Neural progenitor cell (in vitro differentiated cells): ENCODE results near the gene LSM3. TPM values are rescaled to one million over a fixed set of nuclear protein-coding genes. Genes with fewer than 3 reads are reported as not detected.

Experiments
- DNase-seq: peaks from one replicate; pipeline ENCODE4 v3.0.0-alpha.2; 2016; ENCODE audit warnings: low spot score
- H2AFZ ChIP-seq: fragments of 200-600 bp; sonication (generic); replicated peaks from 2 replicates; pipeline ENCODE4 v1.6.1; 2016; ENCODE audit warnings: antibody characterized with exemption
- H3F3A ChIP-seq: fragments of 200-600 bp; sonication (generic); 2 replicates; pipeline ENCODE4 v1.6.1; 2016; ENCODE audit warnings: antibody characterized with exemption, low read depth
- H3K27ac ChIP-seq: fragments of 200-600 bp; sonication (generic); 2 replicates; pipeline ENCODE4 v1.5.1; 2016; ENCODE audit warnings: mild to moderate bottlenecking
- H3K27me3 ChIP-seq: fragments of 200-600 bp; sonication (generic); 2 replicates; pipeline ENCODE4 v1.6.1; 2016; ENCODE audit warnings: mild to moderate bottlenecking, moderate library complexity
- H3K36me3 ChIP-seq: fragments of 200-600 bp; sonication (generic); 2 replicates; pipeline ENCODE4 v1.5.1; 2016
- H3K4me1 ChIP-seq: fragments of 200-600 bp; sonication (generic); 2 replicates; pipeline ENCODE4 v1.6.1; 2016; ENCODE audit warnings: mixed run types
- H3K4me2 ChIP-seq: fragments of 200-600 bp; sonication (generic); 2 replicates; pipeline ENCODE4 v1.6.1; 2016
- H3K4me3 ChIP-seq: fragments of 200-600 bp; sonication (generic); 2 replicates; pipeline ENCODE4 v1.5.1; 2016
- H3K79me2 ChIP-seq: fragments of 200-600 bp; sonication (generic); 2 replicates; pipeline ENCODE4 v1.6.1; 2016; ENCODE audit warnings: low read depth
- H3K9ac ChIP-seq: fragments of 200-600 bp; sonication (generic); 2 replicates; pipeline ENCODE4 v1.6.1; 2016
- H3K9me3 ChIP-seq: fragments of 200-600 bp; sonication (generic); 2 replicates; pipeline ENCODE4 v1.5.1; 2016; ENCODE audit warnings: low read depth
- H4K20me1 ChIP-seq: fragments of 200-600 bp; sonication (generic); 2 replicates; pipeline ENCODE4 v1.6.1; 2016; ENCODE audit warnings: low read depth
- H3K27ac Mint-ChIP-seq: 3 replicates; pipeline ENCODE4 v1.8.0; 2021; ENCODE audit warnings: mixed read lengths
- H3K27me3 Mint-ChIP-seq: 2 replicates; pipeline ENCODE4 v1.8.0; 2022; ENCODE audit warnings: low read depth, mild to moderate bottlenecking, inconsistent platforms, moderate library complexity, mixed read lengths; ENCODE audit not compliant: insufficient read depth
- H3K36me3 Mint-ChIP-seq: 3 replicates; pipeline ENCODE4 v1.8.0; 2021; ENCODE audit warnings: mixed read lengths
- H3K4me1 Mint-ChIP-seq: 3 replicates; pipeline ENCODE4 v1.8.0; 2021; ENCODE audit warnings: mixed read lengths
- H3K4me3 Mint-ChIP-seq: 3 replicates; pipeline ENCODE4 v1.8.0; 2021; ENCODE audit warnings: mild to moderate bottlenecking, moderate library complexity, mixed read lengths
- H3K9me3 Mint-ChIP-seq: 3 replicates; pipeline ENCODE4 v1.8.0; 2020; ENCODE audit warnings: mixed read lengths
- CTCF ChIP-seq: fragments of 200-600 bp; sonication (generic); IDR thresholded peaks from 2 replicates; pipeline ENCODE4 v1.5.1; 2017; ENCODE audit warnings: antibody characterized with exemption, mild to moderate bottlenecking
- EZH2 ChIP-seq: fragments of 200-600 bp; sonication (generic); IDR thresholded peaks from 2 replicates; pipeline ENCODE4 v1.6.1; 2017; ENCODE audit warnings: antibody characterized with exemption, mild to moderate bottlenecking, moderate library complexity
- EZH2phosphoT487 ChIP-seq: fragments of 200-600 bp; sonication (generic); IDR thresholded peaks from 2 replicates; pipeline ENCODE4 v1.6.1; 2017; ENCODE audit warnings: antibody characterized with exemption
- total RNA-seq: library from RNA; depleted of rRNA; stranded (reverse); fragments of >200 nt; gene quantifications from 2 replicates; pipeline ENCODE4 v1.2.3, GENCODE V29; 2015; ENCODE audit warnings: low replicate concordance

Gene LSM3
- total RNA-seq, 1 donor from 2014 or later = 36.2 TPM

- Histone ChIP-seq H3K4me1 (peaks cover 9% of the 10 kb centered on the region), H3K4me2 (no peak overlapping the region), H2AFZ (no peak overlapping the region), H3K9me3 (no peaks in the 10 kb centered on the region), H4K20me1 (peaks cover 39% of the 10 kb centered on the region), H3F3A (no peaks in the 10 kb centered on the region), H3K27ac (no peak overlapping the region), H3K9ac (no peak overlapping the region), H3K79me2 (peaks cover 62% of the 10 kb centered on the region), H3K27me3 (no peaks in the 10 kb centered on the region), H3K4me3 (no peak overlapping the region), H3K36me3 (peaks cover 10% of the 10 kb centered on the region)
- peaks cover 37% of the 10 kb centered on the region for H3K4me1 Mint-ChIP-seq
- no peak overlapping the region for H3K4me3 Mint-ChIP-seq
- H3K36me3 Mint-ChIP-seq = peaks cover 13% of the 10 kb centered on the region
- no peaks in the 10 kb centered on the region for H3K9me3 Mint-ChIP-seq
- peaks cover 2% of the 10 kb centered on the region for H3K27me3 Mint-ChIP-seq
- H3K27ac Mint-ChIP-seq = no peak overlapping the region
- no peak for TF ChIP-seq EZH2
- TF ChIP-seq CTCF = no peak
- no peak for TF ChIP-seq EZH2phosphoT487
- DNase-seq = no peak
These were observed 4.1 kb upstream of the LSM3 start for GRCh38 chr3:14174483-14174882.

- Histone ChIP-seq H3K4me1 (peaks cover 14% of the 10 kb centered on the region), H3F3A (no peaks in the 10 kb centered on the region), H3K79me2 (peaks cover 73% of the 10 kb centered on the region), H3K9ac (no peak overlapping the region), H3K9me3 (no peaks in the 10 kb centered on the region), H3K4me3 (no peak overlapping the region), H3K27me3 (no peaks in the 10 kb centered on the region), H2AFZ (no peak overlapping the region), H3K36me3 (no peaks in the 10 kb centered on the region), H3K27ac (no peak overlapping the region), H3K4me2 (no peak overlapping the region), H4K20me1 (peaks cover 39% of the 10 kb centered on the region)
- Mint-ChIP-seq H3K27me3 (peaks cover 2% of the 10 kb centered on the region), H3K27ac (no peak overlapping the region), H3K9me3 (no peaks in the 10 kb centered on the region), H3K4me3 (peak overlapping the region; percentile 21), H3K4me1 (peaks cover 43% of the 10 kb centered on the region), H3K36me3 (peaks cover 13% of the 10 kb centered on the region)
- TF ChIP-seq CTCF = no peak
- no peak for TF ChIP-seq EZH2phosphoT487
- TF ChIP-seq EZH2 = no peak
- DNase-seq = no peak
These were observed 3.1 kb upstream of the LSM3 start for GRCh38 chr3:14175383-14176037.

- Mint-ChIP-seq H3K4me1 (peaks cover 43% of the 10 kb centered on the region), H3K36me3 (peaks cover 3% of the 10 kb centered on the region), H3K27me3 (peaks cover 2% of the 10 kb centered on the region), H3K27ac (peak overlapping the region; percentile 85), H3K4me3 (peak overlapping the region; percentile 96), H3K9me3 (no peaks in the 10 kb centered on the region)
- peaks cover 14% of the 10 kb centered on the region for H3K4me1 ChIP-seq
- peak overlapping the region; percentile 98 for H3K4me3 ChIP-seq
- no peaks in the 10 kb centered on the region for H3K27me3 ChIP-seq
- H3K36me3 ChIP-seq = no peaks in the 10 kb centered on the region
- H3K27ac ChIP-seq = no peak overlapping the region
- H2AFZ ChIP-seq = peak overlapping the region; percentile 86
- peak overlapping the region; percentile 96 for H3K4me2 ChIP-seq
- no peaks in the 10 kb centered on the region for H3K9me3 ChIP-seq
- TF ChIP-seq EZH2 (no peak), CTCF (no peak), EZH2phosphoT487 (no peak)
- peaks cover 88% of the 10 kb centered on the region for H3K79me2 ChIP-seq
- H3F3A ChIP-seq = no peaks in the 10 kb centered on the region
- peaks cover 41% of the 10 kb centered on the region for H4K20me1 ChIP-seq
- peak overlapping the region; percentile 63 for H3K9ac ChIP-seq
- DNase-seq = no peak
These were observed 904 bp upstream of the LSM3 start for GRCh38 chr3:14177580-14178246.
